PC-9 (cell line): ENCODE measurements around the gene OR52A5. TPM values are rescaled to one million over a fixed set of nuclear protein-coding genes. Genes with fewer than 3 reads are reported as not detected.

Experiments
- BruUV-seq: library from RNA; stranded (reverse); fragments of 400-500 nt; replicated peaks from 2 replicates; lab custom pipeline; 2021; lab: Mats Ljungman, UMichigan
- CTCF ChIA-PET: fragments of 300-600 bp; sonication (Branson Sonifier 250); formaldehyde crosslinking; loops from one replicate; lab custom pipeline; 2022; ENCODE audit warnings: antibody characterized with exemption; lab: Charles Lee
- POLR2A ChIA-PET: fragments of 300-600 bp; sonication (Branson Sonifier 250); formaldehyde crosslinking; loops from one replicate; lab custom pipeline; 2022; ENCODE audit warnings: antibody characterized with exemption; ENCODE audit not compliant: unreplicated experiment; lab: Charles Lee
- DNase-seq, 2 experiments: peaks; one replicate each; pipeline versions ENCODE4 v3.0.0 to v3.0.0-alpha.2; 2015 to 2022; ENCODE audit warnings: mixed read lengths in 1 of 2
- H2AFZ ChIP-seq: fragments of 200-600 bp; sonication (generic); 2 replicates; pipeline ENCODE4 v1.8.1; 2017; ENCODE audit warnings: antibody characterized with exemption
- H3F3A ChIP-seq: fragments of 200-600 bp; sonication (generic); 2 replicates; pipeline ENCODE4 v1.8.1; 2017; ENCODE audit warnings: antibody characterized with exemption, mild to moderate bottlenecking, low read depth; ENCODE audit not compliant: insufficient read depth
- H3K27ac ChIP-seq: fragments of 200-600 bp; sonication (generic); 2 replicates; pipeline ENCODE4 v1.6.1; 2016; ENCODE audit warnings: mixed run types
- H3K27me3 ChIP-seq: fragments of 200-600 bp; sonication (generic); 2 replicates; pipeline ENCODE4 v1.6.1; 2016; ENCODE audit warnings: low read depth, mixed run types; ENCODE audit not compliant: insufficient read depth
- H3K36me3 ChIP-seq: fragments of 200-600 bp; sonication (generic); 2 replicates; pipeline ENCODE4 v1.6.1; 2016; ENCODE audit warnings: low read depth, mixed run types
- H3K4me1 ChIP-seq: fragments of 200-600 bp; sonication (generic); replicated peaks from 2 replicates; pipeline ENCODE4 v1.6.1; 2016; ENCODE audit warnings: mixed run types; ENCODE audit not compliant: insufficient read depth
- H3K4me2 ChIP-seq: fragments of 200-600 bp; sonication (generic); 2 replicates; pipeline ENCODE4 v1.6.1; 2017; ENCODE audit warnings: mixed run types
- H3K4me3 ChIP-seq: fragments of 200-600 bp; sonication (generic); 2 replicates; pipeline ENCODE4 v1.6.1; 2016; ENCODE audit warnings: mixed run types
- H3K79me2 ChIP-seq: fragments of 200-600 bp; sonication (generic); 2 replicates; pipeline ENCODE4 v1.6.1; 2017; ENCODE audit warnings: low read depth, mixed run types
- H3K9me2 ChIP-seq: fragments of 200-600 bp; sonication (generic); 2 replicates; pipeline ENCODE4 v1.8.1; 2017; ENCODE audit warnings: mild to moderate bottlenecking; ENCODE audit not compliant: insufficient read depth
- H3K9me3 ChIP-seq: fragments of 200-600 bp; sonication (generic); 2 replicates; pipeline ENCODE4 v1.8.1; 2016; ENCODE audit warnings: low read depth; ENCODE audit not compliant: insufficient read depth
- H4K20me1 ChIP-seq: fragments of 200-600 bp; sonication (generic); 2 replicates; pipeline ENCODE4 v1.8.1; 2017; ENCODE audit not compliant: insufficient read depth
- CTCF ChIP-seq: fragments of 200-600 bp; sonication (generic); conservative IDR thresholded peaks from 2 replicates; pipeline ENCODE4 v1.6.1; 2017; ENCODE audit warnings: mixed run types, antibody characterized with exemption, mild to moderate bottlenecking, moderate library complexity
- EZH2 ChIP-seq: fragments of 200-600 bp; sonication (generic); IDR thresholded peaks from 2 replicates; pipeline ENCODE4 v1.8.0; 2017; ENCODE audit warnings: antibody characterized with exemption, low read depth
- intact Hi-C: fragments of 100-400 bp; cut with micrococcal nuclease; formaldehyde crosslinking; loops from one replicate; pipeline ENCODE4 v1.10.0; 2022; ENCODE audit not compliant: unreplicated experiment
- total RNA-seq: library from RNA; stranded (reverse); gene quantifications from 2 replicates; pipeline ENCODE4 v1.2.3, GENCODE V29; 2021

OR52A5 gene
- total RNA-seq, 1 experiment from 2014 or later, result not detected

GRCh38 chr11:5102246-5102645 lies 35.9 kb downstream of the OR52A5 start:
- no peak for DNase-seq
- H3K27me3 ChIP-seq, result no peaks in the 10 kb centered on the region
- TF ChIP-seq CTCF (no peak), EZH2 (no peak)
- H3K36me3 ChIP-seq, result no peaks in the 10 kb centered on the region
- no peaks in the 10 kb centered on the region for H4K20me1 ChIP-seq
- ChIA-PET POLR2A (no interaction called here), CTCF (no interaction called here)
- H3K27ac ChIP-seq, result no peak overlapping the region
- no peaks in the 10 kb centered on the region for H3F3A ChIP-seq
- BruUV-seq, result no TSS peak
- intact Hi-C loops, result no loop called here
- H3K9me3 ChIP-seq, result no peaks in the 10 kb centered on the region
- no peak overlapping the region for H2AFZ ChIP-seq
- H3K4me1 ChIP-seq, result no peaks in the 10 kb centered on the region
- H3K4me3 ChIP-seq, result no peak overlapping the region
- no peak overlapping the region for H3K4me2 ChIP-seq
- no peaks in the 10 kb centered on the region for H3K79me2 ChIP-seq
- H3K9me2 ChIP-seq, result no peaks in the 10 kb centered on the region

- no peaks in the 10 kb centered on the region for H3K79me2 ChIP-seq
- no TSS peak for BruUV-seq
- no peaks in the 10 kb centered on the region for H3F3A ChIP-seq
- ChIA-PET POLR2A (no interaction called here), CTCF (no interaction called here)
- no peaks in the 10 kb centered on the region for H3K36me3 ChIP-seq
- H3K27me3 ChIP-seq, result no peaks in the 10 kb centered on the region
- no peaks in the 10 kb centered on the region for H4K20me1 ChIP-seq
- TF ChIP-seq EZH2 (no peak), CTCF (no peak)
- H3K4me1 ChIP-seq, result no peaks in the 10 kb centered on the region
- H3K4me3 ChIP-seq, result no peak overlapping the region
- no peak overlapping the region for H3K27ac ChIP-seq
- no peaks in the 10 kb centered on the region for H3K9me3 ChIP-seq
- DNase-seq, result no peak
- no peak overlapping the region for H2AFZ ChIP-seq
- H3K4me2 ChIP-seq, result no peak overlapping the region
- intact Hi-C loops, result no loop called here
- no peaks in the 10 kb centered on the region for H3K9me2 ChIP-seq
Observed at GRCh38 chr11:5096011-5096410, 42.1 kb downstream of the OR52A5 start.

- BruUV-seq, result no TSS peak
- ChIA-PET CTCF (no interaction called here), POLR2A (no interaction called here)
- TF ChIP-seq EZH2, result no peak
- TF ChIP-seq CTCF, result no peak
- no peaks in the 10 kb centered on the region for H3F3A ChIP-seq
- H3K27ac ChIP-seq, result no peak overlapping the region
- no peaks in the 10 kb centered on the region for H3K4me1 ChIP-seq
- no peak overlapping the region for H3K4me2 ChIP-seq
- H3K4me3 ChIP-seq, result no peak overlapping the region
- no peaks in the 10 kb centered on the region for H3K9me2 ChIP-seq
- H3K27me3 ChIP-seq, result no peaks in the 10 kb centered on the region
- intact Hi-C loops, result no loop called here
- no peaks in the 10 kb centered on the region for H3K9me3 ChIP-seq
- H4K20me1 ChIP-seq, result no peaks in the 10 kb centered on the region
- no peak for DNase-seq
- no peak overlapping the region for H2AFZ ChIP-seq
- no peaks in the 10 kb centered on the region for H3K79me2 ChIP-seq
- H3K36me3 ChIP-seq, result no peaks in the 10 kb centered on the region
Observed at GRCh38 chr11:5092821-5093585, 45.2 kb downstream of the OR52A5 start.
